Immature natural killer cell (primary cell): ENCODE measurements around the gene KLF5. TPM values are rescaled to one million over a fixed set of nuclear protein-coding genes. Genes with fewer than 3 reads are reported as not detected.
"Not testable (repeated sequence)": the region's sequence is repeated elsewhere in the genome, so short reads cannot be mapped to it uniquely, and the experiment has no call there.

Experiments used
- DNase-seq, 3 donors: peaks; one replicate each; pipeline ENCODE4 v3.0.0; 2022; ENCODE audit warnings: mixed read lengths in 1 of 3
- H3K27ac Mint-ChIP-seq, 6 donors: one replicate each; pipeline ENCODE4 v1.8.0; 2020; ENCODE audit warnings: mixed read lengths in 6 of 6, mild to moderate bottlenecking in 5 of 6, inconsistent platforms in 4 of 6, moderate library complexity in 3 of 6
- H3K27me3 Mint-ChIP-seq, 3 donors: one replicate each; pipeline ENCODE4 v1.8.0; 2020 to 2021; ENCODE audit warnings: low read depth in 3 of 3, mild to moderate bottlenecking in 3 of 3, mixed read lengths in 3 of 3, moderate library complexity in 3 of 3, inconsistent platforms in 1 of 3
- H3K36me3 Mint-ChIP-seq, 3 donors: one replicate each; pipeline ENCODE4 v1.8.0; 2020; ENCODE audit warnings: mixed read lengths in 3 of 3, inconsistent platforms in 2 of 3, mild to moderate bottlenecking in 2 of 3
- H3K4me1 Mint-ChIP-seq, 2 donors: one replicate each; pipeline ENCODE4 v1.8.0; 2020; ENCODE audit warnings: inconsistent platforms in 2 of 2, mild to moderate bottlenecking in 2 of 2, mixed read lengths in 2 of 2, moderate library complexity in 1 of 2
- H3K4me3 Mint-ChIP-seq, 5 donors: one replicate each; pipeline ENCODE4 v1.8.0; 2020; ENCODE audit warnings: mild to moderate bottlenecking in 5 of 5, mixed read lengths in 5 of 5, inconsistent platforms in 3 of 5, moderate library complexity in 3 of 5
- H3K9me3 Mint-ChIP-seq, 6 donors: one replicate each; pipeline ENCODE4 v1.8.0; 2020; ENCODE audit warnings: mild to moderate bottlenecking in 6 of 6, mixed read lengths in 6 of 6, inconsistent platforms in 4 of 6, moderate library complexity in 3 of 6
- polyA plus RNA-seq, 3 donors: library from polyadenylated mRNA; unstranded; fragments of 300-500 nt; fragmentation: Illumina TruSeq; gene quantifications; one replicate each; pipeline ENCODE4 v1.2.3, GENCODE V29; 2021

Gene KLF5
- polyA plus RNA-seq, 3 donors from 2014 or later = 0.09 TPM; not detected in 2

DNA sequence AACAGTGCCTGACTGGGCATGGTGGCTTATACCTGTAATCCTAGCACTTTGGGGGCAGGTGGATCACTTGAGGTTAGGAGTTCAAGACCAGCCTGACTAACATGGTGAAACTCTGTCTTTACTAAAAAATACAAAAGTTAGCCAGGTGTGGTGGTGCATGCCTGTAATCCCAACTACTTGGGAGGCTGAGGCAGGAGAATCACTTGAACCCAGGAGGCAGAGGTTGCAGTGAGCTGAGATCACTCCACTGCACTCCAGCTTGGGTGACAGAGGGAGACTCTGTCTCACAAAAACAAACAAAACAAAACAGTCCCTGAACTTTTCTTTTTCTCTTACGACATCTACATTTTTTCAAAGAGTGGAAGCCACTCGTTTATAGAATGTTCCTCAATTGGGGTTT is 10.2 kb upstream of the KLF5 start:
- not testable (repeated sequence) for H3K4me1 Mint-ChIP-seq, H3K4me3 Mint-ChIP-seq, H3K9me3 Mint-ChIP-seq, DNase-seq, H3K27ac Mint-ChIP-seq, H3K36me3 Mint-ChIP-seq, H3K27me3 Mint-ChIP-seq

DNA sequence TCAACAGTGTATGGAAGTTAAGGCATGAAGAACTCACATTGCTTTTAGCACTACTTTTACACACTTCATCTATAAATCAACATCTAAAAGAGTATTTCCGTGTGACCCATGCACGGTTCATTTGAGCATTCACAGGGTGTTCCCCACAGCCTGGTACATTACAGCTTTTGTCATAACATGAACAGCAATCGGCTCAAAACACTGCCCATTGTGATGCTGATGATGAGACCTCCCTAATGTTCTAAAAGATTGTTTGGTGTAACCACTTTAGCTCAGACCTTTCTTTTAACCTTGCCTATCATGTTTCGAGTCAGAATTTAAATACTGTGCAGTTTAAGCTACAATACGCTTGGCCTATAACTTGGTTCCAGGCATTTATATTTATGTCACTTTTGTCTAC is 4.1 kb upstream of the KLF5 start:
- H3K27ac Mint-ChIP-seq = no peak overlapping the region
- DNase-seq = no peak
- H3K9me3 Mint-ChIP-seq = no peaks in the 10 kb centered on the region
- peaks cover 9 to 20% (median 15%) of the 10 kb centered on the region in 3 donors for H3K27me3 Mint-ChIP-seq
- peaks cover 11 to 12% of the 10 kb centered on the region in 2 donors for H3K4me1 Mint-ChIP-seq
- no peaks in the 10 kb centered on the region for H3K36me3 Mint-ChIP-seq
- H3K4me3 Mint-ChIP-seq = no peak overlapping the region

DNA sequence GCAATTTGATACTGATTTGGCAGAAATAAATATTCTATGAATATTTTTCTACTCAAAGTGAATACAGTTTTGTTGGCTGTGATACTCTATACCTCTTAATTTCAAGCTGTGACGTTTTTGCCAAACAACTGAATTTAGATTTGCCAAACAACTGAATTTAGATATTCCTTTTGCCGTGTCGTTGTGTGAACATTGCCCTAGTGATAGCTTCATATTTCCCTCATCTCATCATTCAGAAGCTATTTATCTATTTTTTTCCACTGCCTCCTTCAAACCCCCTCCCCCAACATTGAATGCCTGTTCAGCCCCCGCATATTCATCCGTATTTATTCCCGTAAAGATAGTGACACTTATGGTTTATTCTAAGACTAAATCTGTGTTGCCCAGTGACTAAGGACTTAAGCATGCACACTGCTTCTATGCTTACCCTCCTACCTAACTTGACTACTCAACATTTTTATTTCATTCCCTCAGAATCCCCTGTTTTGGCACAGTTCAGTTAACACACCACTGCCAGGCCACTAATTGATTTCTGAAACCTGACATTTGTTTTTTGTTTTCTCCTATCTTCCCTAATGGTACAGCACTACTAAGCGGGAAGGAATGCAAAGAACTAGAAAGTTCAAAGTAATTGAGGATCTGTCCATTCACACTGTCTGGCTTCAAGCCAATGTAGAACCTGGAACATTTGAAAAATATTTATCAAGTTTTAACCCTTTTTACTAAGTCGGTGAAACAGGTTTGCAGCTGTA is 2.8 kb upstream of the KLF5 start:
- Mint-ChIP-seq H3K4me3 (no peak overlapping the region), H3K4me1 (peaks cover 18 to 24% of the 10 kb centered on the region in 2 donors), H3K36me3 (no peaks in the 10 kb centered on the region), H3K27me3 (peaks cover 9 to 29% (median 15%) of the 10 kb centered on the region in 3 donors), H3K27ac (no peak overlapping the region), H3K9me3 (no peaks in the 10 kb centered on the region)
- DNase-seq = no peak

DNA sequence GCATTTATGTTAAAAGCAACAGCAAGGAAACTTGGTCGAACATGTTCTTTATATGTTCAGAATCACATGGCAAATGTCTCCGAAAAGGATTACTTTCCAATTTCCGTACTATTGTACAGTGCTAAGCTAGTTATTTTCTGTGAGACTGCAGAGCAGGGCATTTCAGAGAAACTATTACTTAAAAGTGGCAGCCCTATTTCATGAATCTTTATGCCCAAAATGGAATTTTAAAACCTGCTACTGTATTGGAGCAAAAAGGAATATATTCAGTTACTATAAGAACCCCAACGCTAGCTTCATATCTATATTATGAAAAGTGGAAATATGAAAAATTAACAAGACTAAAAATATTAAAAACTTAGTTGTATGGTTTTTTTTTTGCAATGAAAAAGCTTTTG is 2.2 kb upstream of the KLF5 start:
- H3K9me3 Mint-ChIP-seq = no peaks in the 10 kb centered on the region
- H3K4me3 Mint-ChIP-seq = no peak overlapping the region
- H3K4me1 Mint-ChIP-seq = peaks cover 18 to 24% of the 10 kb centered on the region in 2 donors
- H3K27ac Mint-ChIP-seq = no peak overlapping the region
- H3K27me3 Mint-ChIP-seq = peaks cover 9 to 28% (median 15%) of the 10 kb centered on the region in 3 donors
- no peaks in the 10 kb centered on the region for H3K36me3 Mint-ChIP-seq
- DNase-seq = no peak

DNA sequence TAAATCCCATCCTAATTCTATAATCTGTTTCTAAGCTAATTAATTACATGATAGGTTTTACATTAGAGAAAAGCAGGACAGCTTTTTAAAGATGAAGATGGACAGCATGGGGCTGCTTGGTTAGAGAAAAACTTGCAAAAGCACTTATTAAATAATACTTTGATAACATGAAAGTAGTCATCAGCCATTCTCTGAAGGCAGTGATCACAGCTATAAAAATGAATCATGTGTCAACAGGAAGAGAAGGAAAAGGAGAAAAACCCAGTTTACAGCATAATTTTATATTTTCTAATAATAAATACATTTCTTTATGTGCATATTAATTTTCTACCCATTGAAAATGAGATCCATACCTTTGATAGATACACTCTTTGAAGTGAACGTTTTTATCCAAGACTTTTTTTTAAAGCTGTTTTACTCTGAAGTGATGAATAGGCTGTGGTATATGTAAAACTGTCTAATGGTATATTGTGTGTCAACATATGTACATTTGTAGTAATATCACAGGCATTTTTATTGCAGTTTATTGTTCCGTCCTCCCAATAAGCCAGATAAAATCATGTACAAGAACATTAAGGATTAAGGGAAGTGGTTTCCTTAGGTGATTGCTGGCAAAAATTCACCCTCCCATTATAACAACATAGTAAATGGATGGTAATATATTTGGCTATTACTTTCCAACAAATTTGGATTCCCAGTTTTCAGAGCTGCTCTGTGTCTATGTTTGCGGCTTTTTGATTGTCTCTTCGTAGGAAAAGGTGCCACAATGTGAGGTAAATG is 1.3 kb upstream of the KLF5 start:
- peak overlapping the region in 3 of 5 donors; percentile 81 to 88 (median 83) for H3K4me3 Mint-ChIP-seq
- H3K27ac Mint-ChIP-seq = no peak overlapping the region
- peaks cover 9 to 28% (median 15%) of the 10 kb centered on the region in 3 donors for H3K27me3 Mint-ChIP-seq
- DNase-seq = no peak
- no peaks in the 10 kb centered on the region for H3K36me3 Mint-ChIP-seq
- H3K4me1 Mint-ChIP-seq = peaks cover 18 to 24% of the 10 kb centered on the region in 2 donors
- no peaks in the 10 kb centered on the region for H3K9me3 Mint-ChIP-seq

DNA sequence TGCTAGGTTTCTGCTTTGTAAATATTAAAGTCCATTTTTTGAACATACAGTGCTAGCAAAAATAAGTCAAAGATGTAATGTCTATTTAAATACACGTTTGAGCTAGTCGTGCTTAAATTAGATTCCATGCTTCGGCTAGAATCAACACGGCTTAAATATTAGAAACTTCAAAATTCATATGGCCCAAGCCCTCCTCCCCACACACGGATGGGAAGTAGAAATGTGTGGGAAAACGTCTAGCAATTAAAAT is 816 bp upstream of the KLF5 start:
- H3K9me3 Mint-ChIP-seq = no peaks in the 10 kb centered on the region
- H3K4me1 Mint-ChIP-seq = peaks cover 18 to 24% of the 10 kb centered on the region in 2 donors
- H3K36me3 Mint-ChIP-seq = no peaks in the 10 kb centered on the region
- peaks cover 9 to 26% (median 15%) of the 10 kb centered on the region in 3 donors for H3K27me3 Mint-ChIP-seq
- H3K4me3 Mint-ChIP-seq = peak overlapping the region; percentile 81 to 91 (median 88)
- no peak for DNase-seq
- H3K27ac Mint-ChIP-seq = no peak overlapping the region

DNA sequence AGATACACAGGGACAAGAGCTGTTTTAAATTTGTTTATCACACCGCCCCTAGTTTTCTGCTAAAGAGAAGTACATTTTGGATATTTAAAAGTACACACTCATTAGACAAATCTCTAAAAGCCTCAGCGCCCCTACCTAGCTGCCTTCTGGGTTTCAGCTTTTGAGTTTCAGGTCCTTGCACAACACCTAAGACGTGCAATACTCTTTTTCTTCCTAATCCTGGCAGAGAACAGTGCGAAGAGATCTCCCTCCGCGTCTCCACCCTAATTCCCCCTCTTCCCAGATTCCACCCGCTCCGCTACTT is 421 bp upstream of the KLF5 start:
- Mint-ChIP-seq H3K27me3 (peaks cover 6 to 26% (median 15%) of the 10 kb centered on the region in 3 donors), H3K9me3 (no peaks in the 10 kb centered on the region), H3K4me1 (peaks cover 18 to 24% of the 10 kb centered on the region in 2 donors), H3K4me3 (peak overlapping the region; percentile 81 to 91 (median 88)), H3K27ac (peak overlapping the region in 3 of 6 donors; percentile 14 to 73 (median 54)), H3K36me3 (no peaks in the 10 kb centered on the region)
- DNase-seq = no peak

DNA sequence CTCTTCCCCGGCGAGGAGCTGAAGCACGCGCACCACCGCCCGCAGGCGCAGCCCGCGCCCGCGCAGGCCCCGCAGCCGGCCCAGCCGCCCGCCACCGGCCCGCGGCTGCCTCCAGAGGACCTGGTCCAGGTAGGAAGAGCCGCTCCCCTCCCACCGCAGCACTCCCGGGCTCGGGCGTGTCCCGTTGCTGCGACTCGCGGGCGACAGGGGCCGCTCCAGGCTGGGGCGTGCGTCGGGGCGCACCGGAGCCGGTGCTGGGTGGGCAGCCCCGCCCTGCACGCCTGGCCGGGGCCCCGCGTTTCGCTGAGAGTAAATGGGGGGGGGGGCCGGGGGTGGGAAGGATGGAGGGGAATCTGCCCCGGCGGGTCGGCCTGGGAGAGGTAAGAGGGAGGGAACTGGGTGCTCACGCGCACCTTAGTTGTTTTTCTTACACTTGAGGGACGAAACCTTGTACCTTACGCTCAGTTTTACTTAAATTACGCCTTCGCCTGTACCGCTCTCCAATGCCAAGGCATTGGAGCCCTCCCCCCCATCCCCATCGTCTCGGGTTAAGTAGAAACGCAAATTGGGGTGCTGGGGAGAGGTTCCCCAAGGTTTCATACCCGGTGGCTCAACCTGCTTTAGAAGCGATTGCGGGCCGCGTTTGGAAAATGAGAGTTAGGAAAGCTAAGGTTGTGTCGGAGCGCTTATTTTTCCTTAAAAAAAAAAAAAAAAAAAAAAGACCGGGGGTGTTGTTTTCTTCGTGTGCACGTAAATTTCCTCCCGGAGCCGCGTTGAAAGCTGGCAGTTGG is 850 bp downstream of the KLF5 start:
- peaks cover 18 to 24% of the 10 kb centered on the region in 2 donors for H3K4me1 Mint-ChIP-seq
- no peaks in the 10 kb centered on the region for H3K9me3 Mint-ChIP-seq
- peak overlapping the region; percentile 71 to 81 (median 77) for H3K4me3 Mint-ChIP-seq
- no peak for DNase-seq
- H3K27ac Mint-ChIP-seq = no peak overlapping the region
- H3K27me3 Mint-ChIP-seq = peaks cover 9 to 26% (median 13%) of the 10 kb centered on the region in 3 donors
- no peaks in the 10 kb centered on the region for H3K36me3 Mint-ChIP-seq

DNA sequence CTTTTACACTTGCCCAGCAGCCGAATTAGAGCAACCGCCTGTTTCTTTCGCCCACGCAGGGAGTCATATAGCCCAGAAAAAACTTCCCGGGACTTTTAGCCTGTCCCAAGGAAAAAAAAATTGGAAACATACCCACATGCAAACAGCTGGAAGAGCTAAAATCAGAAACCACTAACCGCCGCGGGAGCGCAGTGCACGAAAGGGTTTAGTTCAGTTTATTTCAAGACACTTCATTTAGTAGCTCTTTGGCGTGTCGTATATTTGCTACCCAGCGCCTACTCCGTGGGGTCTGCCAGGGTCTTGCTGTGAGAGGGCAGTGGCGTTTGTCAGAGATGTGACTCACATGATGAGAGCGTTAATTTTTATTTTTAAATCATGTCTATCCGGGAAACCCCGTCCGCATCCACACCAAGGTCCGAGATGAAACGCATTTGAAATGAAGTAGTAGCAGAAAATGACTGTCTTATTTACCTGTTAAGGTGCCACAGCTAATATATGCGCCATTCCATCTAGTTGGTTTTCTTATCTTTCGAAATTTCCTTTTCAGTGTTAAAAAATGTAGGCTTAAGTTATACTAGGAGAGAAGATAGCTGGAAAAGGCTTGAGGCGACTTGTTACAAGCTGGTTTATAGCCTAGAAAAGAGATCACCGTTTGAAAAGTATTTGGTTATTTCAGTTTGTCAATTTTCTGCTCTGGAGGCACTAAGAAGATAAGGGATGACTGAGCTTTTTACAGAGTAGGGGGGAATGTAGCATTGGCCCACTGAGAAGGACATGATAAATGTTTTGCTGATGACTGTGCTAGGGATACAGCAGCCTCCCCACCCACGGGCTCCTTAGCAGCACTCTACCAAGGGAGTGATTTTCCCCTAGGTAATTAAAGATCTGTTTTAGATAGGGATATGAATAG is 1.7 kb downstream of the KLF5 start:
- Mint-ChIP-seq H3K27ac (no peak overlapping the region), H3K9me3 (no peaks in the 10 kb centered on the region), H3K27me3 (peaks cover 7 to 26% (median 10%) of the 10 kb centered on the region in 3 donors), H3K4me1 (peaks cover 18 to 24% of the 10 kb centered on the region in 2 donors), H3K4me3 (peak overlapping the region; percentile 71 to 81 (median 77)), H3K36me3 (no peaks in the 10 kb centered on the region)
- DNase-seq = no peak

DNA sequence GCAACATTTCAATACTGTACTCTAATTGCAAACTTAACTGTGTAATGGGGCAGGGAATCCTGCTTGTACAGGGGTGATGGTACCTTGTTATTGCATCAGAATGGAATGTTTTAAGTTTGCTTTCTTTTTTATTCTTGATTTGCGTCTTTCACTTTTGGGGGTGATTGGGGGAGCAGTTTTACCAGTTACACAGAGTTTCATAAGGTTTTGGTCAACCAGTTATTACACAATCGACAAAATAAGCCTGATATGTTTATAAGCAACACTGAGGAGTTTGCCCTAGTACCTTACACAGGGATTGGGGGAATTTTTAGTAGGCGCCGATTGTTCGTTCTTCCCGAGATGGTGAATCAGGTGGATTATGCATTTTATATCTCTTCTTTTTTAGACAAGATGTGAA is 2.7 kb downstream of the KLF5 start:
- Mint-ChIP-seq H3K4me1 (peaks cover 18 to 24% of the 10 kb centered on the region in 2 donors), H3K4me3 (no peak overlapping the region), H3K36me3 (no peaks in the 10 kb centered on the region), H3K27me3 (peaks cover 5 to 21% (median 7%) of the 10 kb centered on the region in 3 donors), H3K27ac (no peak overlapping the region), H3K9me3 (no peaks in the 10 kb centered on the region)
- no peak for DNase-seq

DNA sequence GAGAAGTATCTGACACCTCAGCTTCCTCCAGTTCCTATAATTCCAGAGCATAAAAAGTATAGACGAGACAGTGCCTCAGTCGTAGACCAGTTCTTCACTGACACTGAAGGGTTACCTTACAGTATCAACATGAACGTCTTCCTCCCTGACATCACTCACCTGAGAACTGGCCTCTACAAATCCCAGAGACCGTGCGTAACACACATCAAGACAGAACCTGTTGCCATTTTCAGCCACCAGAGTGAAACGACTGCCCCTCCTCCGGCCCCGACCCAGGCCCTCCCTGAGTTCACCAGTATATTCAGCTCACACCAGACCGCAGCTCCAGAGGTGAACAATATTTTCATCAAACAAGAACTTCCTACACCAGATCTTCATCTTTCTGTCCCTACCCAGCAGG is 3.1 kb downstream of the KLF5 start:
- Mint-ChIP-seq H3K9me3 (no peaks in the 10 kb centered on the region), H3K27ac (no peak overlapping the region), H3K27me3 (peaks cover 5 to 20% (median 7%) of the 10 kb centered on the region in 3 donors), H3K36me3 (no peaks in the 10 kb centered on the region), H3K4me3 (no peak overlapping the region), H3K4me1 (peaks cover 18 to 24% of the 10 kb centered on the region in 2 donors)
- no peak for DNase-seq

DNA sequence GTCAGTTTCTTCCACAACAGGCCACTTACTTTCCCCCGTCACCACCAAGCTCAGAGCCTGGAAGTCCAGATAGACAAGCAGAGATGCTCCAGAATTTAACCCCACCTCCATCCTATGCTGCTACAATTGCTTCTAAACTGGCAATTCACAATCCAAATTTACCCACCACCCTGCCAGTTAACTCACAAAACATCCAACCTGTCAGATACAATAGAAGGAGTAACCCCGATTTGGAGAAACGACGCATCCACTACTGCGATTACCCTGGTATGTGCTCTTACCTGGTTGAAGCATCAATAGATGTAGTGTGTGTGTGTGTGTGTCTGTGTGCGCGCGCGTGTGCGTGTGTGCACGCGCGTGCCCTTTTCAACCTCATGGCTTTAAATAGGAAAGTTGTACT is 3.7 kb downstream of the KLF5 start:
- Mint-ChIP-seq H3K4me1 (peaks cover 18 to 24% of the 10 kb centered on the region in 2 donors), H3K36me3 (peaks cover 0 to 1% (median 0%) of the 10 kb centered on the region in 3 donors), H3K27ac (no peak overlapping the region), H3K9me3 (no peaks in the 10 kb centered on the region), H3K27me3 (peaks cover 5 to 19% (median 7%) of the 10 kb centered on the region in 3 donors), H3K4me3 (no peak overlapping the region)
- DNase-seq = no peak

DNA sequence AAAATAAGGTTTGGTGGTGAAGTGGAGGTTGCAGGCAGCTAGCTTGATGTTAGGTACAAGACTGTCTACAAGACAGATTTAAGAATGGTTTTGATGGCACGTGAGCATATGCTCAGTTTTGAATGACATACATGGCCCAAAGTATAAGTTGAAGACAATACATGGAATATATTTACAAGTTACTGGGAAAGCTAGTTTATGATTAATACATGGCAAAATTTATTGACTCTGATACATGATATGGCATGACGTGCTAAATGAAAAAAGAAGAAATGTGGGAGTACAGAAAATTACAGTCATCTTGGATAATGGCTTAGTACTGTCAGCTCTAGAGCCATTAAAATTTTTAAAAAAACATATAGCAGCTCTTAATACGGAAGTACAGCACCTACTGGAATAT is 4.4 kb downstream of the KLF5 start:
- Mint-ChIP-seq H3K36me3 (peaks cover 0 to 3% (median 0%) of the 10 kb centered on the region in 3 donors), H3K27me3 (peaks cover 5 to 16% (median 5%) of the 10 kb centered on the region in 3 donors), H3K4me3 (no peak overlapping the region), H3K27ac (peak overlapping the region in 1 of 6 donors; percentile 3), H3K9me3 (no peaks in the 10 kb centered on the region), H3K4me1 (peaks cover 15 to 19% of the 10 kb centered on the region in 2 donors)
- DNase-seq = no peak
